Glomerular endothelial cell (primary cell): ENCODE results near the gene PGA3. TPM values are rescaled to one million over a fixed set of nuclear protein-coding genes. Genes with fewer than 3 reads are reported as not detected.
"Not testable (repeated sequence)": the region's sequence is repeated elsewhere in the genome, so short reads cannot be mapped to it uniquely, and the experiment has no call there.

Source experiments
- DNase-seq: peaks from one replicate; pipeline ENCODE4 v3.0.0-alpha.2; 2011; ENCODE audit warnings: low read depth, low spot score; ENCODE audit errors: extremely low read depth
- total RNA-seq: library from RNA; depleted of rRNA; stranded (reverse); fragments of >200 nt; gene quantifications from 2 replicates; pipeline ENCODE4 v1.2.3, GENCODE V29; 2015

Gene PGA3
- total RNA-seq, 1 donor from 2014 or later = not detected

- no peak for DNase-seq
Observed at GRCh38 chr11:61170566-61170965, 32.7 kb upstream of the PGA3 start.

DNA sequence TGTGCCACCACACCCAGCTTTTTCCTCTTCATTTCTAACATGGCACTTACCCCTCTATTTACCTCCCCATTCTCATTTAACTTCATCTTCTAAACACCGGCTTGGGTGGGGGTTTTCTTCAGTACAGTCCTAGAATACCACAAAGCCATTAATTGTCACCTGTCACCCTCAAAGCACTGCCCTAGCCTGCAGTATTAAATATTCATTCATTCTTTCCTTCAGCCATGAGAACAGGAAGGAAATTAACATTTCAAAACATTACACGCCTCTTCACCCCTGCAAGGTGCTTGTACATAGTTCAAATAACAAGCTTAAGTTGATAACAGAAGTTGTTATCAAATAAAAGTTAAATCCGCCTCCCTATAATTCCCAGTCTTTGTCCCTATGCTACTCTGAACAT lies 31.4 kb upstream of the PGA3 start:
- no peak for DNase-seq

DNA sequence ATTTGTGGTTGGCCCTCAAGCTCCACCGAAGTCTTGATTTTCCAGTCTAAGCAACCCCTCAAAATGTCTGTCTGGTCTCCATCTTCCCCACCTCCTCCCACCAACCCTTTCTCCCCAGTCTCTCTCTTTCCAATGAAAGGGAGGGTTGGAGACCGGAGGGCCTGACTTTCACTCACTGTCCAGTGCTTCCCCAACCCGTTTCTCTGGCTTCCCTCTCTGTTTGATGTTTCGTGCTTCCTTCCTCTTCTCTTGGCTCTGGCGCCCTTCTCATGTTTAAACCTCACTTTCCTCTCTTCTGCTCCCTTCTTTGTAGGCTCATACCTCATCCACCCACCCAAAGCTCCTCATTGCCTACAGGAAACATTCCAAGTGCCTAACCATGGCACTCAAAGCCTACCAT lies 31.0 kb upstream of the PGA3 start:
- no peak for DNase-seq

- DNase-seq = no peak
Observed at GRCh38 chr11:61172888-61173287, 30.4 kb upstream of the PGA3 start.

- no peak for DNase-seq
Observed at GRCh38 chr11:61173456-61173855, 29.9 kb upstream of the PGA3 start.

- no peak for DNase-seq
Observed at GRCh38 chr11:61174273-61174672, 29.0 kb upstream of the PGA3 start.

DNA sequence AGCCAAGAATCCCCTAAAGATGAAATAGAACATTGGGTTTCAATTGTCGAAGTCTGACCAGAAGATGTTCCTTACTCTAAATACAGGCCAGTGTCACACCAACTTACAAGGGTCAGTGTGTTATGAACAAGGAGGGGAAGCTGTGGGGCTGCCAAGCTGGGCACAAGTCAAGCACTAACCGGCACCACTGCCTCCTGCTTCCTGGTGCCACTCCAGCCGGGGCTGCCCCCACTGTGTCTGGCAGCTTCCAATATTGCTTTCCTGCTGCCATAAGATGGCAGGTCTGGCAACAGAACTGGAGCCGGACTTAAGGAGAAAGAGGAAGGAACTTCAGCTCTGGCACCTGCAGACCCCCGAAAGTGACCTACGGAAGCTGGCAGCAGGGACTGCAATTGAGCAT lies 28.4 kb upstream of the PGA3 start:
- no peak for DNase-seq

DNA sequence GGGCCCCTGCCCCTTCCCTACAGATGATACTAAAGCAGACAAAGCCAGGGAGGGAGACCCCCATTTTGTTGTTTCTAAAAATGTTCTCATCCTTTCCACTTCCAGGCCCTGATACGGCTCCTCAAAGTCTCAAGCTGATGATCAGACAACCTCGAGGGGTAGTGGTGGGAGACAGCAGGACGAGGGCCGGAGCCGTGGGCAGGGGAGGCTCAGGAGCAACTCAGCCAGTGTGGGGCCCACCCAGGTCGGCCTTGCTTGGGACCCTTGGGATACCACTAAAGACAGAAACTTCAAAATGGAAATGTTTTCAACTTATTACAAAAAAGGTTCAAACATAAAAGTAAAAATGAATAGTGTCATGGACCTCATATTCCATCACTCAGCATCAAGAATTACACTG lies 26.9 kb upstream of the PGA3 start:
- no peak for DNase-seq

- not testable (repeated sequence) for DNase-seq
Observed at GRCh38 chr11:61180205-61180604, 23.1 kb upstream of the PGA3 start.

DNA sequence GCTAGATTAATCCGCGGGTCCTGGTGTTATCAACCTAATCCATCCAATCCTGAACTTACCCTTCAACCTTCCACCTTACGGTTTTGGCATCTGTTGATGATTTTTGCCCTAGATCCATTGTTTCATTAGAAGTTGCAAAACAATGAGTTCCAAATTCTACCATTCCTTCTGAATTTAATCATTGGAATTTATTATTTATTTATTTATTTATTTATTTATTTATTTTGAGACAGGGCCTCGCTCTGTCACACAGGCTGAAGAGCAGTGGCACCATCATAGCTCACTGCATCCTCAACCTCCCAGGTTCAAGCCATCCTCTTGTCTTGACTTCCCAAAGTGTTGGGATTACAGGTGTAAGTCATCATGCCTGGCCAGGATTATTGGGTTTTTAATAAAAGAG lies 21.8 kb upstream of the PGA3 start:
- DNase-seq = no peak

DNA sequence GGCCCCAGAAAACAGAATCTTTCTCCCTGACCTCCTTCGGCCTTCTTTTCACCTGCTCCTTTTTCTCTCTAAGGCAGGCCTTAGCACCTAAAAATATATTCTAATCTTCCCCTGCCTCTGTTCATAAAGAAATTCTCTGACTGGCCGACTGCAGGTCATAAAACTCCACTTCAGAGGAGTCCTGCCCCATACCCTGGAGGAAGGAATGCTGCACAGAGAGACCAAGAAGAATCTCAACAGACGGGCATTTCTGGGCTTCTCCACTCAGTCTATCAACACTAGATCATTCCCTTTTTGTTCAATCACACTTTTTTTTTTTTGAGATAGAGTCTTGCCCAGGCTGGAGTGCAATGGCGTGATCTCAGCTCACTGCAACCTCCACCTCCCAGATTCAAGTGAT lies 19.7 kb upstream of the PGA3 start:
- no peak for DNase-seq

DNA sequence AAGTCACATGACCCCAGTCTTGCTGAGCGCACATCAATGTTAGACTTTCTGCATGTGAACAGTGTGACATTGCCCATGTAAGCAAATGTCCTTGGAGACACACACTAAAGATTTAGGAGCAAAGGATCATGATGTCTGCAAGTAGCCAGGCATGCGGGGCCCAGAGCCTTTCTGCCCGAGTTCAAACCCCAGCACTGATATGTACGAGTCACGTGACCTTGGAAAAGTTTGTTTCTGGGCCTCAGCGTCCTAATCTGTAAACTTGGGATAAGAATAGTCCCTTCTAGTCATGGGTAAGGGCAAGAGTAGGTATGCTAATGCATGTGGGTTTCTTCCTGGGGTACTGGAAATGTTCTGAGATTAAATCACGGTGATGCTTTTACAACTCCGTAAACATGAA lies 16.8 kb upstream of the PGA3 start:
- DNase-seq = no peak

- DNase-seq = peak; percentile 48
Observed at GRCh38 chr11:61187505-61188130, 15.7 kb upstream of the PGA3 start.

- no peak for DNase-seq
Observed at GRCh38 chr11:61189933-61190332, 13.4 kb upstream of the PGA3 start.

GRCh38 chr11:61193596-61193995 lies 9.7 kb upstream of the PGA3 start:
- no peak for DNase-seq

GRCh38 chr11:61194169-61194671 lies 9.1 kb upstream of the PGA3 start:
- no peak for DNase-seq

GRCh38 chr11:61194981-61195695 lies 8.2 kb upstream of the PGA3 start:
- no peak for DNase-seq

GRCh38 chr11:61195719-61196118 lies 7.6 kb upstream of the PGA3 start:
- no peak for DNase-seq

DNA sequence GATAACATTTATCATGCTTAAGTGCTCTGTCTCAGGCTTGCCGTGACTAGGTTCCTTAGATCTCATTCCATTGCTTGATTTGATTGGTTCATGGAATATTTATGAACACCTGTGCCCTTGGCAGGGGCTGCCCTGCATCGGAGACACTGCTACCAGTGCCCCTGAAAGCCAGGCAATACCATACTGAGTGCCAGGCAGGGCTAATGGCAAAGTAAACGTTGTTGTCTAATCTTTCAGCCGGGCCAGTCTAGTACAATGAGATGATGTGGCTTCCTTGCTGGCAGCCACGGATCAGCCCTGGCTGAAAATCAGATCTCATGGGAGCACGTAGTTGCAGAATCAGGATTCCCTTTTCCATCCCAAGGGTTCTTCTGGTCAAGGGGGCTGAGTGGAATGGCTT lies 5.0 kb upstream of the PGA3 start:
- no peak for DNase-seq

GRCh38 chr11:61198948-61199523 lies 4.3 kb upstream of the PGA3 start:
- DNase-seq = no peak

GRCh38 chr11:61201476-61201875 lies 1.8 kb upstream of the PGA3 start:
- DNase-seq = no peak

DNA sequence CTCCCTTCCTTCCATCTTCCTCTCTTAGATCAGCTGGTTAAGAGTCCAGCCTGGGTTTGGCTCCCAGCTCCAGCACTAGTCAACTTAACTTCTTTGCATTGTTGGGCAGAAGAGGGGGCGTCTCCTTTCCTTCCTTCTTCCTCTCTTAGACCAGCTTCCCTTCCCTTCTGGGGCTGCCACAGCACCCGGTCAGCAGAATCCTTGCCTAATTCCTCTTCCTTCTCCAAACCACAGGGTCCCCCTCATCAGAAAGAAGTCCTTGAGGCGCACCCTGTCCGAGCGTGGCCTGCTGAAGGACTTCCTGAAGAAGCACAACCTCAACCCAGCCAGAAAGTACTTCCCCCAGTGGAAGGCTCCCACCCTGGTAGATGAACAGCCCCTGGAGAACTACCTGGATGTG lies 558 bp downstream of the PGA3 start:
- DNase-seq = not testable (repeated sequence)
